Inferior parietal cortex (tissue), 1 donor: ENCODE measurements around the gene LYRM2.
"Not testable (repeated sequence)": the region's sequence is repeated elsewhere in the genome, so short reads cannot be mapped to it uniquely, and the experiment has no call there.

Source experiments
- DNase-seq: peaks from one replicate; pipeline ENCODE4 v3.0.0-alpha.2; 2016; ENCODE audit errors: extremely low spot score

Gene LYRM2

GRCh38 chr6:89649682-89650081 lies 11.1 kb upstream of the LYRM2 start:
- DNase-seq, result no peak

- DNase-seq, result no peak
Observed at GRCh38 chr6:89644864-89645263, 6.3 kb upstream of the LYRM2 start.

- no peak for DNase-seq
Observed at GRCh38 chr6:89643406-89643805, 4.9 kb upstream of the LYRM2 start.

GRCh38 chr6:89642956-89643355 lies 4.4 kb upstream of the LYRM2 start:
- DNase-seq, result no peak

DNA sequence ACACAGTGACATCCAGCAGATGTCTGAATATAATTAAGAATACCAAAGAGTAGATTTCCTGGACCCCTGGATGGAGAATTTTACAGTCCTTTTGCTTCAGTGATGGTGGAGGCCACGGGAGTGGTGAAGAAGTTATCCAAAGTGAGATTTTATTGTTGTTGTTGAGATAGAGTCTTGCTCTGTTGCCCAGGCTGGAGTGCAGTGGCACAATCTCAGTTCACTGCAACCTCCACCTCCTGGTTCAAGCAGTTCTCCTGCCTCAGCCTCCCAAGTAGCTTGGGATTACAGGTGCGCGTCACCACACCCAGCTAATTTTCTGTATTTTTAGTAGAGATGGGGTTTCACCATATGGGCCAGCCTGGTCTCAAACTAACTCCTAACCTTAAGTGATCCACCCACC lies 3.0 kb upstream of the LYRM2 start:
- not testable (repeated sequence) for DNase-seq

- no peak for DNase-seq
Observed at GRCh38 chr6:89640804-89641203, 2.3 kb upstream of the LYRM2 start.

GRCh38 chr6:89637960-89638319 lies 607 bp downstream of the LYRM2 start:
- no peak for DNase-seq

DNA sequence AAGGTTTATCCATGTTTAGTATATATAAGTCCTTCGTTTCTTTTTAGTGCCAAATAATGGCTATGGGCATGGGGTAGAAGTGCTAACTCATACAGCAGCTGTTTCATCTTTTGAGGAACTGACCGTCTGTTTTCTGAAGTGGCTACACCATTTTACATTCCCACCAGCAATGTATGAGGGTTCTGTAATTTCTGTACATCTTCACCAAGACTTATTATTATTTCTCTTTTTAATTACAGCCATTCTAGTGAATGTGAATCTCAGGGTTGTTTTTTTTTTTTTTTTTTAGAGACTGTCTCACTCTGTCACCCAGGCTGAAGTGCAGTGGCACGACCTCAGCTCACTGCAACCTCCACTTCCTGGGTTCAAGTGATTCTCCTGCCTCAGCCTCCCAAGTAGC lies 2.1 kb downstream of the LYRM2 start:
- DNase-seq, result not testable (repeated sequence)

DNA sequence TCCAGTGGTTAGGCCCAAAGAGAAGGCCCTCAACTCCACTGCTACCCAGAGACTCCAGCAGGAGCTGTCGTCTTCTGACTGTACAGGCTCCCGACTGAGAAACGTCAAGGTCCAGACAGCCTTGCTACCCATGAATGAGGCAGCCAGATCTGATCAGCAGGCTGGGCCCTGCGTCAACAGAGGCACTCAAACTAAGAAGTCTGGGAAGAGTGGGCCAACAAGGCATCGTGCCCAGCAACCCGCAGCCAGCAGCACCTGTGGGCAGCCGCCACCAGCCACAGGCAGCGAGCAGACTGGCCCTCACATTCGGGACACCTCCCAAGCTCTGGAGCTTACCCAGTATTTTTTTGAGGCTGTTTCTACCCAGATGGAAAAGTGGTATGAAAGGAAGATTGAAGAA lies 8.1 kb downstream of the LYRM2 start:
- DNase-seq, result no peak

DNA sequence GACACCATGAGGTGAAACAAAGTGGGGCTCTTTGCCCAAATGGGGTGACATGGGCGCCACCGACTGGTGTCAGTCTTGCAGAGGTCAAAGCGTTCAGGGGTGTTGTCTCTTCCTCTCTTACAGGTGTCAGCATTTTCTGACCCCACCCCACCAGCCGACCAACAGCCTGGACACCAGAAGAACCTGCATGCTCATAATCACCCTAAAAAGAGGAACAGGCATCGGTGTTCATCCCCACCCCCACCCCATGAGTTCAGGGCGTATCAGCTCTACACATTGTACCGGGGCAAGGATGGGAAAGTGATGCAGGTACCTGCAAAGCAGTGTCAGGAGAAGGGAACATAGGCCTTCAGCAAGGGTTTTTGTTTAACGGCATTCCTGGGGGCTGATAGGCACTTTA lies 14.8 kb downstream of the LYRM2 start:
- DNase-seq, result no peak

GRCh38 chr6:89619567-89619966 lies 19.0 kb downstream of the LYRM2 start:
- no peak for DNase-seq

DNA sequence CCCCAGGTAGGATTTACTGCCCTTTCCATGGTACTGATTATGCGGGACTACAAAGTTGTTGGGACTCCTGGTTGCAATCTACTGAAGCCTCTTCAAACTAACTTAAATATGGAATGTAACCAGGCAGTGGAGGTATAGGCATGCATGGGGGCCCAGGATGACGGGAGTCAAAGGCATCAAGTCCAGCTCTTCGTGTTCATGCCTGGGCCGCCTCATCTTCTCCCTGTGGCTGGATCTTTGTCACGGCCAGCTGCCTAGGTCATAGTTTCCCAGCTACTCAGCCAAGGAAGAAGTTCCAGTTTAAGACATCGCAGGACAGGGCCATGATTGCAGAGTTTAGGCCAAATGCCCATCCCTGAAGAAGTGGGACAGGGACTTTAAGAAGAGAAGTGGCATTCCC lies 20.5 kb downstream of the LYRM2 start:
- DNase-seq, result no peak

DNA sequence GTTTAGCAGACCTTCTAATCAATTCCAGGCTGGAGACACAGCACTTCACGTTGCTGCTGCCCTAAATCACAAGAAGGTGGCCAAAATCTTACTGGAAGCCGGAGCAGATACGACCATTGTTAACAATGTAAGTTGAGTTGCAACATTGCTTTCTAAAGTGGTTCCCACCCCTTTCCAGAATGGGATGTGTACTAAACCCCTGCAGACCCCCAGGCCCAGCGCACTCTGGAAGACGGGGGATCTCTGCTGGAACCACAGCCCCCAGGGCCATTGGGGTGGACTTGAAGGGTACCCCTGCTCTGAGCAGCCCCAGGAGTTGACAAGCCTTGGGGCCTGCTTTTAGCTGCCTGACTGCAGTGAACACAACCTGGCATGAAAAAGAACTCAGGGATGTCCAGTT lies 22.0 kb downstream of the LYRM2 start:
- DNase-seq, result no peak

DNA sequence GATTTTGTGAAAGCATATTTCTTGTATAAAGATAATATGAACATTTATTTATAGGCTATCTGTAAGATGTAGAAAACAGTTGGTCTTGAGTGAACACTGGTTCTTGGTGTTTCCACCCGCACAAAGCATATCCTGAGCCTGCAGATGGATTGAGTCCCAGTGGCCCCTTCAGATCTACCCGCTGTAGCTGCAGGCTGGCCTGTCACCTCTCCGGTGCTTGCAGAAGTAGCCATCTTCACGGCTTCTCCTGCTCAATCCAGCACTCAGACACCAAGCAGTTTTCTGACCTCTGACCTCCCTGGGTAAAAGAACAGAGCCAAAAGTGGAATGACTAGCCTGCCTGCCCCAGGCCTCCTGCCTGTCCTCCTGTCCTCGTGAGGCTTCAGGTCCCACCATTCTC lies 22.7 kb downstream of the LYRM2 start:
- DNase-seq, result no peak

- DNase-seq, result no peak
Observed at GRCh38 chr6:89613790-89614189, 24.8 kb downstream of the LYRM2 start.

GRCh38 chr6:89612121-89612520 lies 26.4 kb downstream of the LYRM2 start:
- DNase-seq, result no peak

DNA sequence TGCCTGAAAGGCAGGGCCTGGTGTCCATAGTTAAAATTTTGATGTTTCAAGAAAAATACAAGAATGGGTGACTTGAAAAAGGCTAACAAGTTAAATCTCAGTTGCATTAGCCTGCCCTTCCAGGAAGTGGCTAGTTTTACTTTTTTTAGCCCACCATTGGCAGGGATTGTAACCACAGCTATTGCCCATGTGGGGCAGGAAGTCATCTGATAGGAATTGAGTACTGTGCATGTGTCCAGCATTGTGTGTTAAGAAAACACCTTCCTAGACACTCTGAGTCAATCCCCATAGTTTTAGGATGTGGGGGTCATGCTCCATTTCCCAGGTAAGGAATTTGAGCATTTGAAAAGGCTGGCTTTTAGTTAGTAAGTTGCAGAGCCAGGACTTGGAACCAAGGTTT lies 26.9 kb downstream of the LYRM2 start:
- no peak for DNase-seq

- no peak for DNase-seq
Observed at GRCh38 chr6:89610149-89610642, 28.4 kb downstream of the LYRM2 start.

- no peak for DNase-seq
Observed at GRCh38 chr6:89605861-89606260, 32.7 kb downstream of the LYRM2 start.

- no peak for DNase-seq
Observed at GRCh38 chr6:89604653-89605052, 33.9 kb downstream of the LYRM2 start.

GRCh38 chr6:89602166-89602565 lies 36.4 kb downstream of the LYRM2 start:
- DNase-seq, result no peak

DNA sequence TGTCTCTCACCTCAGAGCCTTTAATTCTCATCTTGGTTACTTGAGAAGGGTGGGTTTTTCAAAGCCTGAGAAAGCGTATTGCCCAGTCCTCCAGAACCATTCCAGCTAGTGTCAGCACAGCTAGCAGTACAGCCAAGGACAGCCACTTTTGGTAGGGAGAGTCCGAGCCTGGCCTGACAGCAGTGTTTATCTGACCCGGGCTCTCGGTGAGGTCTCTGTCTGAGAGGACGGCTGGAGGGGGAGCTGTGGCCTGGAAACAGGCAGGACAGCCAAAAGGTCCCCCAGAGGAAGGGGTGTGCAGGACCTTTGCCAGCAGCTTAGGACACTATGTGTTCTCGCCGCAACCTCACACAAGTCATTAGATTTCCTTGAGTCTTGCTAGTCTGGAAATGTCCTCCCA lies 38.8 kb downstream of the LYRM2 start:
- DNase-seq, result no peak

GRCh38 chr6:89597988-89598387 lies 40.6 kb downstream of the LYRM2 start:
- DNase-seq, result peak; percentile 22

GRCh38 chr6:89597372-89597771 lies 41.2 kb downstream of the LYRM2 start:
- DNase-seq, result no peak

GRCh38 chr6:89596484-89596883 lies 42.1 kb downstream of the LYRM2 start:
- no peak for DNase-seq
